HG02642 (cell line): ENCODE data around the gene TAF1A.
"Not testable (repeated sequence)": the region's sequence is repeated elsewhere in the genome, so short reads cannot be mapped to it uniquely, and the experiment has no call there.

ENCODE experiments used
- ATAC-seq: cut with Tn5 transposase; IDR thresholded peaks from one replicate; pipeline ENCODE4 v1.9.1; 2021; ENCODE audit warnings: mild to moderate bottlenecking; ENCODE audit not compliant: unreplicated experiment, poor library complexity

Gene TAF1A

GRCh38 chr1:222589462-222590302 lies at the start of gene TAF1A:
Gene TAF1A, minus strand, starts transcription at chr1:222589933.
- peak; percentile 99 for ATAC-seq

GRCh38 chr1:222634180-222635013 lies 44.7 kb upstream of the TAF1A start:
- peak; percentile 79 for ATAC-seq

DNA sequence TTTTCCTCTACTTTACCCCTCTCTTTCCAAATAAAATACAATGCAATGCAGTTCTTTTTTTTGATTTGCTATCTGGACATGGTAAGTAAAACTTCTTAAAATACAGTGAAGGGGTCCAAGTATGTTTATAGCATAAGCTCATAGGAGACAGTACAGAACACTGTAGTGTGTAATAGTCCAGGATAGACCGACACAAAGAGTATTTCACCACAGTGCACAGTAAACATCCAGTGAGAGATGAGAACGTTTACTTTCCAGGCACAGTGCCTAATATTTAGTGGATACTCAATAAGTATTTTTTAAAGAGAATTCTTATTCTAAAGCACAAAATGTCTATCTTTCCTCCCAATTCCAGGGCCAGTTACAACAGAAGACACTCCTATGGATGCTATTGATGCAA lies 43.0 kb upstream of the TAF1A start:
- ATAC-seq, result no peak

DNA sequence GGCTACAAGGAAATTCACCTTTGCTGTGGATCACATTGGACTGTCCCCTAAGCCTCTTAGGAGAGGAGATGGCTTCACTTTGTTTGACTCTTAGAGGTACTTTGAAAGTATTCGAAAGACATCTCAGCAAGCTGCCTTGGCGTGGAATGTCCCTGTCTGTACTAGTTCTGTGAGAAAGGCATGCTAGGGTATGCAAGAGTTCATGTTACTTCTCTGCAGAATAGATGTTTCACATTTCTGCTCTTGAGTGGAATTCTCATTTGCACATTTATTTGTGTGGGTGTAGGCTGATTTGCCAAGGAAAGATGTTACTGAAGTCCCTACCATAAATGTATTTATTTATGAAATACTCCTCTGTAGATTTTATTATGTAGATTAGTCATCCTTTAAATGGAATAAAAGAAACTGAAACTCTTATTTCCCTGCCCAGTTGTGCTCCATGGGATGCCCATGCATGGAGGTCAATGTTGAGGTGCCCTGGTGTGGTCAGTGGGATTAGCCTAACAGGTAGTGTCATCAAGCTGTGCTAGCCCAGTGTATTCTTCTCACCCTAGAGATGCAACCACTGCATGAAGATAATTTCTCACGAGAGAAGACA lies 42.0 kb upstream of the TAF1A start:
- no peak for ATAC-seq

DNA sequence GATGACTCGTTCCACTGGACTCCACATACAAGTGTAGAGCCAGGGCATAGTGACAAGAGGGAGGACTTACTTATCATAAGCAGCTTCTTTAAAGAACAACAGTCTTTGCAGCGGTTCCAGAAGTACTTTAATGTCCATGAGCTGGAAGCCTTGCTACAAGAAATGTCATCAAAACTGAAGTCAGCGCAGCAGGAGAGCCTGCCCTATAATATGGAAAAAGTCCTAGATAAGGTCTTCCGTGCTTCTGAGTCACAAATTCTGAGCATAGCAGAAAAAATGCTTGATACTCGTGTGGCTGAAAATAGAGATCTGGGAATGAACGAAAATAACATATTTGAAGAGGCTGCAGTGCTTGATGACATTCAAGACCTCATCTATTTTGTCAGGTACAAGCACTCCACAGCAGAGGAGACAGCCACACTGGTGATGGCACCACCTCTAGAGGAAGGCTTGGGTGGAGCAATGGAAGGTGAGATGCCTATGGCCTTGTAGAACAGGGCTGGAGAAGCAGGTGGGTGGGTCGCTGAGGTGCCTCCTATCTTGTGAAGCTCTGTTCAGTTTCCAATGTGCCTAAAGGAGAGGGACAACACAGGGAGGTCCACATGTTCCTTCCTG lies 40.3 kb upstream of the TAF1A start:
- ATAC-seq, result no peak

DNA sequence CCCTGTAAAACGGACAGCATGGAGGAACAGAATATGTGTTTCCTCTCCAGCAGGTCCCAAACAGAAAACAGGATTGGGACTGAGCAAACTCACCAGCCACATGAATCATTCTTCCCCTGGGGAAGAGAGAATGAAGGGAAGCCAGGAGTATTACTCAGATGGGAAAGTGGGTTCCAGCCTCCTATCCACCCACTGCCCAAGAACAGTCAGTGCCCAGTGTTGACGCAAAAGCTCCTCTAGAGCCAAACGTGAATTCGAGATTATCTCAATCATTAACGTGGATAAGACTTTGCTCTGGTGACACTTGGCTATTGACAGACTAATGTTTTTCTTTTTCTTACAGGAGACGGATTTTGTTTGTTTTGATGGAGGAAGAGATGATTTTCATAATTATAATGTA lies 37.5 kb upstream of the TAF1A start:
- ATAC-seq, result no peak

GRCh38 chr1:222624214-222624613 lies 34.5 kb upstream of the TAF1A start:
- ATAC-seq, result no peak

- ATAC-seq, result no peak
These were observed 33.7 kb upstream of the TAF1A start for GRCh38 chr1:222623458-222623857.

- ATAC-seq, result no peak
These were observed 33.0 kb upstream of the TAF1A start for GRCh38 chr1:222622765-222623164.

DNA sequence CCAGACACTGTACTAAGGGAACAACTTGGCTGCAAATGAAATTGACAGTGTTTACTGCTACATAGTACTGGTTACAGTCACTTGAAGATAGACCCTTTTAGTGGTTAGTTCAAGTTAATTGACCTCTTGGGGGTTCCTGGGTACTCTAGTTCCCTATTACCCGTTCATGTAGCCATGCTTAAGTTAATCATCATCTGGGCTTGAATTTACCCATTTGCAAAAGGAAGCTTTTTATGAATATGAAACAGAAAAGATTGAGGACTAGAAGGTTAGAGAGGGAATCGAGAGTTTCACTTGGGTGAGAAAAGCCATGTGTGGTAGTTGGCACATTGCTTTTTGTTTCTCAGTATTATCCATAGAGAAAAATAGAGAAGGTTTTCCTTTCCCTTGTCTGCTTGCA lies 30.8 kb upstream of the TAF1A start:
- peak; percentile 40 for ATAC-seq

DNA sequence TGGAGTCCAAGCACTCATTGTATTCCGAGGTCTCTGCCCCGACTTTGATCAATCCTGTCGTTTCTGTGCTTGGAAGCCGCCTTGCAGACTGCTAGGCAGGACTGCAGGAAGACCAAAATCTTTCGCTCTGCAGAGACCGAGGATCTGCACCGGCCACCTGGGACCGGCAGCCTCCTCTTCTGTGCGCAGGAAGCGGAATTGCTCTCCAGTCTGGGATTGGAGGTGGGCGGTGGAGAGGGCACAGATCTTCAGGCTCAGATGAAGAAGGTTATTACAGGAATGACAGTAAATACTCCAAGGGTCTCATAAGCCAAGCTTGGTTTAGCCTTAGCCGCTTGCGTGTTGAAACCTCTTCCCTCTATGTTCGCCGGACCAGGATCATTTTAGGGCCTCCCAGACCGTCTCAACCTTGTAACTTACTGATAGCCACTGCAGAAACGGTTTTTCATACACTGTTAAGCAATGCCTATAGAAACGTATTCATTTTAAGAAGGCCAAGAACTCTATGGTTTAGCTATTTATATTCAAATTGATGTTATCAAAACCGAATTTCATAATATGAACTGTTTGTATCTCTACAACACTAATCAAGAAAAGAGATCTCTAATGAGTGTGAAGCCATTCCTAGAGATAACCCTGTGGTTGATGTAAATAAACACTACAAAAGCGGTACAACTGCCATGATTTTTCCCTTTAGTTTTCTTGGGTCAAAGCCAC lies 29.3 kb upstream of the TAF1A start:
- no peak for ATAC-seq

- peak; percentile 62 for ATAC-seq
These were observed 28.5 kb upstream of the TAF1A start, which contains the start of gene MIA3 for GRCh38 chr1:222618001-222618879. Gene MIA3, plus strand, starts transcription at chr1:222618097. Its CDS starts 14 bp downstream, at chr1:222618111.

DNA sequence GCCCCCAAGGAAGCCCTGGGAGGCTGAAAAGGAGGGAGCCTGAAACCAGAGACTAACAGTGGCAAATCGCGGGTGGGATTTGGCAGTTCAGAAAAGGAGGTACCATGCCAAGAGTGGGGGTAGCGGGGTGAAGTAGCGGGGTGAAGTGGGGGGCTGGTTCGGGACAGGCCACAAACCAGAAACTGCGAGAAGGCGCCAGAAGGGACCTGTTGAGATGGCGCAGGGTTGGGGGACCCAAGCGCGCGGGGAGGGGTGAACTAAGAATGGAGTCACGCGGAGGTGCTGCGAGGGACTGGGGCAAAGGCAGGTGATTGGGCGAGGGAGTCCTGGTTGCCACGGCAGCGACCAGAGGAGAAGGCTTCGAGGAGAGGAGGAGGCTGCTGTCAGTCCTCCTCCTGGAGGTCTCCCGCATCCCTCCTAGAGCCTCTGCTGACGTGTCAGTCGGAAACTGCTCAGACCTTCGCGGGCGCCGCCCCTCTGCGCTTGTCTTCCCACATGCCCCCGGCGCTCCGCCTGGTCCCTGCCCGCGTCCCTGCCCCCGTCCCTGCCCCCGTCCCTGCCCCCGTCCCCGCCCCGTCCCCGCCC lies 27.7 kb upstream of the TAF1A start:
- peak; percentile 83 for ATAC-seq

DNA sequence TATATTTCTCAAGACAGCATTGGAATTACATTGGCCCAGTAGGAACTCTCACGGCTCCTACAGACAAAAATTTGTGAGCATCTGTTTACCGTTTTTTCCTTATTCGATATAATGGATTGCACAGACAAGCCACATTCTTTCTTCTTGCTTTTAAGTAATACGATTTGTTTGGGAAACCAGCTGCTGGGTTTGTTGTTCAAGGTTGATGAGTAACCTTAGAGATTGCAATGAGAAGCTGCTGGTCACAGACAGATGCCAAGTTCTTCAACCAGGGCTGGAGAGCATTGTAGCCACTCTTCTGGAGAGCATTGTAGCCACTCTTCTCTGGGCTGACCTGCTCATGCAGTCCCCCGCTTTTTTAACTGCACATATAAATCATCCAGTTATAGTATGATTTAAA lies 26.8 kb upstream of the TAF1A start:
- no peak for ATAC-seq

DNA sequence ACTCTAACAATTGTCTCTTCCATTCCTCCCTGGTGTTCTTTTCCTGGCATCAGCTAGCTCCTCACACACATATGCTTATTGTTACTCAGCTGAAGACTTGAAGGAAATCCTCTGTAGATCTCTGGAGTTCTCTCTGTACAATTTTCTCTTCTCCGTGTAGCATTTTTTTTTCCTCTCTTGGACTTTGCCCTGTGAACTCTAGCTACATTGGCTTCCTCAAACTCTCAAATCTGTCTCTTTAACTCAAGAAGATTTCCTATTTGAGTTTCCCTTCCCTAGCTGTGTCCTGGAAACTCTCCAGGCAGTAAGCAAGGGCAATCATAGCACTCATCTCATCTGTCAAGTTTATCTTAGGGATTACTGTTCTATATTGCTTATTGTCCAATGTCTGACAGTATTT lies 23.9 kb upstream of the TAF1A start:
- ATAC-seq, result no peak

DNA sequence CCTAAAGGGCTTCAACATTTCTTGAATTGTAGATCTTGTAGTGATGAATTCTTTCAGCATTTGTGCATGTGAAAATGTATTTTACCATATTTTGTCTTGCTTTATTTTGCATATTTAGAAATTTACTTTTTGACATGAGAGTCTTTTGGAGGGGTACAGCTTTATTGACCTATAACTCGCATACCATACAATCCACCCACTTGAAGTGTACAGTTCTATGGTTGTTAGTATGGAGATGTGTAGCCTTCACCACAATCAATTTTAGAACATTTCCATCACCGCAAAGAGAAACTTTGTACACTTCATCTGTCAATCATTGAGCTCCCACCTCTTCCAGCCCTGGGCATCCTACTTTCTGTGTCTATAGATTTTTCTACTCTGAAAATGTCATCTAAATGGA lies 21.0 kb upstream of the TAF1A start:
- ATAC-seq, result no peak

DNA sequence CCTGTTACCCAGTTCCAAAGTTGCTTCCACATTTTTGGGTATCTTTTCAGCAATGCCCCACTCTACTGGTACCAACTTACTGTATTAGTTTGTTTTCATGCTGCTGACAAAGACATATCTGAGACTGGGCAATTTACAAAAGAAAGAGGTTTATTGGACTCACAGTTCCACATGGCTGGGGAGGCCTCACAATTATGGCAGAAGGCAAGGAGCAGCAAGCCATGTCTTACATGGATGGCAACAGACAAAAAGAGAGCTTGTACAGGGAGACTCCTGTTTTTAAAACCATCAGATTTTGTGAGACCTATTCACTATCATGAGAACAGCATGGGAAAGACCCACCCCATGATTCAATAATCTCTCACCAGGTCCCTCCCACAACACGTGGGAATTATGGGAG lies 19.4 kb upstream of the TAF1A start:
- ATAC-seq, result not testable (repeated sequence)

GRCh38 chr1:222606757-222607156 lies 17.0 kb upstream of the TAF1A start:
- no peak for ATAC-seq

DNA sequence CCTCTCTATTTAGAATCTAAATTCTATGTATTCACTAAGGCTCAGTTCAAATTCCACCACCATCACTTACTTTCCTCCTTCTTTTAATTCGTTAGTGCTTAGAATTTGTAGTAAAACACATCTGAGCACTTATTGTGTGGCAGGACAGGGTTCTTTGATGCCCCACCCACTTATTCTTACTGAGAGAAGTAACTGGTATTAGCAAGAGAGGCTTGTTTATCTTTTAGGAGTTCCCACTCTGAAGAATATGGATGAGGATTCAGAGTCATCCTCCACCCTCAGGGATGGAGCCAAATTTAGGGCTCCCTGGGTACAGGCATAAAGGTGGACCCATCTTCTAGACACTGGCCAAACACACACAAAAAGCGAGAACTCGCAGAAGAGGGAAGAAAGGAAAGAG lies 11.5 kb upstream of the TAF1A start:
- no peak for ATAC-seq
